ENCODE results near the gene C6orf15.

Gene C6orf15

GRCh38 chr6:31135710-31136109, 23.3 kb upstream of the C6orf15 start:
- DNase-seq (ENCODE audit: low read depth) = no peak
- TF ChIP-seq CTCF (conservative IDR thresholded peaks at IDR 0.05; ENCODE audit: control insufficient read depth, insufficient read depth, low read depth, low read length) = no peak
- H3K4me3 ChIP-seq (ENCODE audit: control insufficient read depth, low read depth, low read length) = no peak overlapping the region

- no peak for DNase-seq (ENCODE audit: low read depth)
- no peak overlapping the region for H3K4me3 ChIP-seq (ENCODE audit: control insufficient read depth, low read depth, low read length)
- no peak for TF ChIP-seq CTCF (conservative IDR thresholded peaks at IDR 0.05; ENCODE audit: control insufficient read depth, insufficient read depth, low read depth, low read length)
Observed at GRCh38 chr6:31132806-31133205, 20.4 kb upstream of the C6orf15 start.

- no peak for DNase-seq (ENCODE audit: low read depth)
- no peak overlapping the region for H3K4me3 ChIP-seq (ENCODE audit: control insufficient read depth, low read depth, low read length)
- TF ChIP-seq CTCF (conservative IDR thresholded peaks at IDR 0.05; ENCODE audit: control insufficient read depth, insufficient read depth, low read depth, low read length) = no peak
Observed at GRCh38 chr6:31131595-31131994, 19.2 kb upstream of the C6orf15 start.

GRCh38 chr6:31130751-31131150, 18.4 kb upstream of the C6orf15 start:
- DNase-seq (ENCODE audit: low read depth) = no peak
- H3K4me3 ChIP-seq (ENCODE audit: control insufficient read depth, low read depth, low read length) = no peak overlapping the region
- TF ChIP-seq CTCF (conservative IDR thresholded peaks at IDR 0.05; ENCODE audit: control insufficient read depth, insufficient read depth, low read depth, low read length) = no peak

- TF ChIP-seq CTCF (conservative IDR thresholded peaks at IDR 0.05; ENCODE audit: control insufficient read depth, insufficient read depth, low read depth, low read length) = no peak
- no peak for DNase-seq (ENCODE audit: low read depth)
Observed at GRCh38 chr6:31129130-31129529, 16.8 kb upstream of the C6orf15 start.

GRCh38 chr6:31128093-31128676, 15.8 kb upstream of the C6orf15 start:
- H3K4me3 ChIP-seq (ENCODE audit: control insufficient read depth, low read depth, low read length) = no peak overlapping the region
- peak; percentile 40 for DNase-seq (ENCODE audit: low read depth)
- TF ChIP-seq CTCF (conservative IDR thresholded peaks at IDR 0.05; ENCODE audit: control insufficient read depth, insufficient read depth, low read depth, low read length) = peak; percentile 87

More at GRCh38 chr6:31129130-31129529, 16.8 kb upstream of the C6orf15 start:
- no peak overlapping the region for H3K4me3 ChIP-seq (ENCODE audit: control insufficient read depth, low read depth, low read length)

Data from fibroblast of mammary gland (primary cell).